GM21576 (cell line): Measurements from ENCODE around the gene UTP11.

Source experiments
- ATAC-seq: cut with Tn5 transposase; IDR thresholded peaks from one replicate; pipeline ENCODE4 v1.9.1; 2021; ENCODE audit warnings: mild to moderate bottlenecking, moderate library complexity; ENCODE audit not compliant: unreplicated experiment

The UTP11 gene

DNA sequence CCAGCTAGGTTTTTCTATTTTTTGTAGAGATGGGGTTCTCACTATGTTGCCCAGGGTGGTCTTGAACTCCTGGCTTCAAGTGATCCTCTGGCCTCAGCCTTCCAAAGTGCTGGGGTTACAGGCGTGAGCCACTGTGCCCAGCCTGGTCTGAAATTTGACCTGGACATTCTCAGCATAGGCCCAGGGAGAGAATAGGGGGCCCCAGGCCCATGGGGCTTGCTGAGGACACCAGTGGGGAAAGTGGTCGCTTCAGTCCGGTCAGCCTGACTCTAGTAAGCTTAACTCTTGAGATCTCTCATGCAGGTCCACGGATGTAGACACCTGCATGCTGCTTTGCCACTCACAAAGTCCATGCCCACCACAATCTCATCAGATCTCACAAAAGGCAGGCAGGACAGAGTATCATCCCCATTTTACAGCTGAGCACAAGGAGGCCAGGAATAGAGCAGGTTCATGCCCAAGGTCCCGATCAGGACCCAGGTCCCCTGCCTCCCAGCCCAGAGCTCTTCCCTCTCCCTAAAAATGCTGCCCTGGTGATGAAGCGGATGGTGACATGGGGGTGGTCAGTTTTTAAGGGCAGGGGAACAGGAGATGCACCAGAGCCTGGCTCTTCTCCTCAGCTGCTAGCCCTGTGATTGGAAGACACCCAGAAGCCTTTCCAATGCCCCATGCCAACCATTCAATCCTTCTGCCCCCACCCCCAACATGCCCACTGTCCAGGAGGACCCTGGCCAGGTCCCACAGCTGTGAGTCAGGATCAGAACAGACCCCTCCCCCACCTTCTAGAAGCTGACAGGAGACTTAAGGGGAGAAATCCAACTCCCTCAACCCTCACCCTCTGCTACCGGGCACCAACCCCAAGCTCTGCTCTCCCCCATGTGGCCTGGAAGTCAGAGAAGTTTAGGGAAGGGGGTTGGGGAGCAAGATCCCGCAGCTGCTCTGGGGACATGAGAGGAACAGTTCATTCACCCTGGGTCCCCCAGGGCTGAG lies 9.0 kb upstream of the UTP11 start:
- ATAC-seq, result no peak

DNA sequence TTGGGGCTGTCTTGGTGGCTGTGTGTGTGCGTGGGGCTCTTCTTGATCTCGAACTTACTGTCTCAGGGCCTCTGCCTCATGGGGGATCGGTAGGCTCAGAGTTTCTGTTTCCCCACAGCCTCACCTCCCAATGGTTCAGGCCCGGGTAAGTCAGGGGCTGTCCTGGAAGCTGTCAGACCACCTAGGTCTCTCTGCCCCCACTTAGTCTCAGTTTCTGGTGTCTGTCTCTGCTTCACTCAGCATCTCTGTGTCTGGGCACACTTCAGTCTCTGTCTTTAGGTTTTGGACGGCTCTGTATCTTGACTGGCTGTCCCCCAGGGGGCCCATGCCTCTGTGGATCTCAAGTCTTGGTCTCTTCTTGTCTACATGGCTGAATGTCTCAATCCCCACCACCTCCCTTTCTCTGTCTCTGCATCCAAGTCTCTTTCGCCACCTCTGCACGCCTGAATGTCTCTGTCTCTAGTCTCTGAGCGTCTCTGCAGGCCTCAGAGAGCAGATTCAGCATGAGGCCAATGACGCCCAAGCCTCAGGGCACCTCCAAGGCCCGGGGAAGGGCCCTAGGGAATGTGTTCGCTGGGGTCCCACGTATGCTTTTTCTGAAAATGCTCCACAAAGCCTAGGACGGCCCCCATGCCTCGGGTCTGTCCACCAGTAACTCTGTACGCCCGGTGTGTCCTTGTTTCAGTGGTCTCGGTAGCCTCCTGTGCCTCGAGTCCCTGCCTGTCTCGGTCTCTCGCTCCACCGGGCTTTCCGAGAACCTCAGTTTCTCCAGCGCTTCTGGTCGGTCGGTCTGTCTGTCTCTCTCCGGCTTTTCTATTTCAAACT lies 8.0 kb upstream of the UTP11 start:
- ATAC-seq, result no peak

DNA sequence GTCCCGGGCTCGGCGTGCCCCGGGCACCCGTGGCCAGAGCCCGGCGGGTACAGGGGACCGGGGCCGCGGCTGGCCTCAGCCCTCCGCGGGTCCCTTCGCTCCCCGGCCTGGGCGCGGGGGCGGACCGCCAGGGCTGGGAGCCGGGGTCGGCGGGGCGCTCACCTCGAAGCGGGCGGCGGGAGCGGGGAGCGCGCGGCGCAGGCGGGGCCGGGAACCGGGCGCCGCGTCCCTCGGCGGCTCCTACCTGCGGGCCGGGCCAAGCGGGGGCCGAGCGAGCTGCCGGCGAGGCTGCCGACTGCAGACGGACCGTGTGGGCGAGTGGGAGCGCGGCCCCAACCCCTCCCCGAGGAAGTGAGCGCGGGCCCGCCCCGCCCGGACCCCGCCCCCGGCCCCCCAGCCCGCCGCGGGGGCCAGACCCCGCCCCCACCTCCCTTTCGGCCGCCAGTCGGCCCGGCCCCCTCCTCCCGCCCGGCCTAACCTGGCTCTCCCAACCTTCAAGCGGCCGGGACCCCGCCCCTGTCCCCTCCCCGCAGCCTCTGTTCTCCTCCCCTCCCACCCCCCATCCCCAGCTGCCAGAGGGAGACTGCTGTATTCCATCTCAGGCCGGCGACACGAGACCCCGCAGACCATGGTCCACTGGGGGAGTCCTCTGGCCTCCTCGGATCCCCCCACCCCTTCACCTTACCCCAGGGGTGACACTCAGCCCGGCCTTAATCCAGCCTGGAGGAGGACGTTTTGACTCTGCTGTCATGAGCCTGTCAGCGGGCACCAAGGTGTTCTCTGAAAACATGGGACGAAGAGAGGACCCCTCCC lies 7.1 kb upstream of the UTP11 start, which contains the start of gene FHL3:
FHL3 (minus strand) TSS at position 320 of the 813 bp plus-strand sequence. CDS start 6,102 bp downstream, outside the sequence.
- no peak for ATAC-seq

DNA sequence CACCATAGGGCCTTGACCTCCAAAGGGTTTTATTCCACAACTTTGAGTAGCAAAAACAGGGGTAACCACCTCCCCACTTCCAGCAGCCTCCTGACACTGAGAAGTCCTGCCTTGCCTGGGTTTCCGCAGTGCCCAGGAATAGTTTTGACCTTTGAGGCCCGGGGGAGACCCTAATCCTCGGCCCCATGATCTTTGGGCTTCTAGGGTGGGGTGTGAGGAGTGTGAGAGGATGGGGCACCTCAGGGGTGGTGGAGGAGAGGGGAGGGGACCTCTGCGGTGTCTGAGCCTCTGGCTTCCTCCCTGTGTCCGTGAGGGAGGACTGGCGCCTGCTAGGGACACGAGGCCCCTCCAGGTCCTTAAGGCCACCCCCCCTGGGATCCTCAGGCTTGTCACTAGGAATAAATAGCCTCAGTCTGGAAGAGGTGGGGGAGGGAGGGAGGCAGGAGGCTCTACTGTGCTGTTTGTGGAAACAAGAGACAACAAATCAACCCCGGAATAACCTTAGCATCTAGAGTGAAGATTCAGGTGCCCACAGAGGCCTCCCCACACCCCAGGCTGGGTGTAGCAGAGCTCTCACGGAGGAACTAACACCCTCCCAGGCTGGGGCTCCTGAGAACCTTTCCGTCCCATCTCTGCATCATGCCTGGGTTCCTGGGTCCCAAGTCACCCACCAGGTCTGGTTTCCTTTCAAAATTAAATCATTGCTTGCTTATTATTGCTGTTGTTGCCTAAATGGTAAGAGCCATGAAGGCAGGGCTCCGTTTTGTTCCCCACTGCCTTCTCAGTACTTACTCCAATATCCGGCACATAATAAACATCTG lies 6.3 kb upstream of the UTP11 start:
- no peak for ATAC-seq

DNA sequence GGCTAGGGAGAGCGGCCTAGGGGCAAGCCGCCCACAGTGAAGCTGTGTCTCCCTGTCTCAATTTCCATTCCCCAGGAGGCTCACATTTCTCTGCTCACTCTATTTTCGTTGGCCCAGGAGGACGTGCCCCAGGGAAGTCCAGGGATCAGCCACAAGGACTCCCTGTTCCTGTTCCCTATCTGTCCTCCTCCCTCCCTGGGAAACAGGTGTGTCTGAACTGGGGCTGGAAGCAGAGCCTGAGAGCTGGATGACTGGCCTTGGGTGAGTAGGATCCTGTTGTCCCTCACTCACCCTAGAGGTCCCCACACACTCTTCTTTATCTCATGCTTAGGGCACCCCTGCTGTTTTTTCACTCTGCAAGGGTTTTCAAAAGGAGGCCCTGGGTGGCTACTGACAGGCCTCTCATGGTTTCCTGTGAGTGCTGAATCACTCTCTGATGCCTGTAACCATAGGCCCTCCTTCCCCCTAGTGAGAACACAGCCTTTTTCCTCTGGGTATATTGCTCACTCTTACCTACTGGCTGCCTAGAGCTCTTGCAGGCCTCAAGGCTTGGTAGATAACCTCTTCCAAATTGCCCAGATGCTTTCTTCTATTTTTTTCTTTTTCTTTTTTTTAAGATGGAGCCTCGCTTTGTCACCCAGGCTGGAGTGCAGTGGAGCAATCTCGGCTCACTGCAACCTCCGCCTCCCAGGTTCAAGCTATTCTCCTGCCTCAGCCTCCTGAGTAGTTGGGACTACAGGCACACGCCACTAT lies 3.3 kb upstream of the UTP11 start:
- no peak for ATAC-seq

DNA sequence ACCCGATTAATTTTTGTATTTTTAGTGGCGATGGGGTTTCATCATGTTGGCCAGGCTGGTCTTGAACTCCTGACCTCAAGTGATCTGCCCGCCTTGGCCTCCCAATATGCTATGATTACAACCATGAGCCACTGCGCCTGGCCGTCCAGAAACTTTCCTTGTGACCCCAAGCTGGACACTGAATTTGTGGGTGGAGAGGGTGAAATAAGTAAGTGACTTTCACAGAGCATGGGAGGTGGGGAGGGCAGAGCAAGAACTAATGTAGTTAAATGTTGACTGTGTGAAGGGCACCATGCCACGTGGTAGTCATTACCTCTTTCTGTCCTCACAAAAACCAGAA lies 2.7 kb upstream of the UTP11 start:
- ATAC-seq, result no peak

DNA sequence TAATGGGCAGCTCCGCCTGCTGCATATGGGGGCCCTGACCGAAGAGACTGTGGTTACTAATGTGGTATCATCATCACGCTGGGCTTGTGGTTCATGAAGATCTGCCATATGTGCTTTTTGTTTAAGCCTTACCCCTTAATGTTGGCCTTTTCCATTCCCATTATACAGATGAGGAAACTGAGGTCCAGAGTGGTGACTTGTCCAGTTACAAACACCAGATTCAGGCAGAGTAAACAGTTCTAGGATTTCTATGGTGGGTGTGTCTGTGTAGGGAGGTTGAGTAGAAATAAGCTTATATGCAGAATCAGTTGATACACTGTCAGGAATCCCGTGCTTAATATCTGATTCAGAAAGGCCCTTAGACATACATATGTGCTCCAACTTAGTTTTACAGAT lies 691 bp downstream of the UTP11 start:
- no peak for ATAC-seq

DNA sequence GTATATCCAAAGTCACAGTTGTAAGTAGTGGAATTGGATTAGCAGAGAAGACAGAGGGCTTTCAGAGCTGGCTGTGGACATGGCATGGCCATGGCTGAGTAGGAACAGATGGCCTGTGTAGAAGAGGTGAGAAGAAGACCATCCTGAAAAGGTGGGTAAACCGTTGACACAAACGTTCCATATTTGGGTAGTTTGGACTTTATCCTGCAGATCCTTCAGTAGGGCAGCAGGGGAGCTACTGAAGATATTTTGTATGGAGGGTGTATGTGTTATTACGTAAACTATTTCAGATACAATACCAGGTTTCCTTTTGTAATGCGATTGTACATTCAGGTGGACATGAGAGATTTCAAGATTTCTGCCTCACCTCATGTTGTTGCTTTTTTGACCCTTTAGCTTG lies 1.6 kb downstream of the UTP11 start:
- ATAC-seq, result no peak

DNA sequence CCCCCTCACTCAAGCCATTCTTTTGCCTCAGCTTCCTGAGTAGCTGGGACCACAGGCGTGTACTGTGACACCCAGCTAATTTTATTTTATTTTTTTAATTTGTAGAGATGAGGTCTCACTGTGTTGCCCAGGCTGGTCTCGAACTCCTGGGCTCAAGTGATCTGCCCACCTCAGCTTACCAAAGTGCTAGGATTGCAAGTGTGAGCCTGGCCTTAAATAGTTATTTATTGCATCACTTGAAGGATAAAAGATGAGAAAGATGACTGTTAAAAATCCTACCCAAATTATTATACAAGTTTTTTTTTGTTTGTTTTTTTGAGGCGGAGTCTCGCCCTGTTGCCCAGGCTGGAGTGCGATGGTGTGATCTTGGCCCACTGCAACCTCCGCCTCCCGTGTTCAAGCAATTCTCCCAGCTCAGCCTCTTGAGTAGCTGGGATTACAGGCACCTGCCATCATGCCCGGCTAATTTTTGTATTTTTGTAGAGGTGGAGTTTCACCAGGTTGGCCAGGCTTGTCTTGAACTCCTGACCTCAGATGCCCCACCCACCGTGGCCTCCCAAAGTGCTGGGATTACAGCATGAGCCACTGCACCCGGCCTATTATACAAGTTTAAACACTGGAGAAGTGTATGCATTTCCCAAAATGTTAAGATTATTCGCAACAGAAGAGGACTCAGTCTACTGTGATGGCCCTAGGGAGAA lies 2.3 kb downstream of the UTP11 start:
- ATAC-seq, result no peak

DNA sequence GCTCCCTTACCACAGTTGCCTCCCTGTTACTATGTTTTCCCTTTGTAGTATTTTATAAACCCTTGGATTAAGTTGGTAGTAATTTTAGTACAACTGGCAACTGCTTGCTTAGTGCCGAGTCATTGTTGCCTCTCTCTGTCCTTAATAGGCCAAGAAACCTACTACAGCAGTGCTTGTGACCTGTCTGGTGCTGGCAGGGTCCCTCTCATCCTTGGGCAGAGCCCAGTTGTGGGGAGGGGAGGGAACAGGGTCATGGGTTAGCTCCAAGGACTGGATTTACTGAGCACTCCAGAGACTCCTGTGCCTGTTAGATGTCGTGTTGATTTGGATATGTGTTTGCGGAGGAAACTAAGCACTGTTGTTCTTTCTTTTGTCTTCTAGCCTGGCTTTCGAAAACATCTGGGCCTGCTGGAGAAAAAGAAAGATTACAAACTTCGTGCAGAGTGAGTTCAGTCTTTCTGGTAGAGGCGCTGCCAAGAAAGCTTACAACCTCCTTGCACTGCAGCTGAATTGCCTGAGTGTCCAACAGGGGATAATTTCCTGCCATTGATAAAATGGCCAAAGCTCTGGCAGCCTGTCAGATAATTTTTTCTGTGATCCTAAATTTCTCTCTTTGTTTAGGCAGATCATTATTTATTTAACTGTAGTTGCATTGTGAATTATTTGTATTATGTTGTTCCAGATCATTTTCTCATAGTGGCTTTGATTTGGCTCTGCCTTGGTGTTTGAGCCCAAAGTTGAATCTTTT lies 3.6 kb downstream of the UTP11 start:
- ATAC-seq, result no peak

DNA sequence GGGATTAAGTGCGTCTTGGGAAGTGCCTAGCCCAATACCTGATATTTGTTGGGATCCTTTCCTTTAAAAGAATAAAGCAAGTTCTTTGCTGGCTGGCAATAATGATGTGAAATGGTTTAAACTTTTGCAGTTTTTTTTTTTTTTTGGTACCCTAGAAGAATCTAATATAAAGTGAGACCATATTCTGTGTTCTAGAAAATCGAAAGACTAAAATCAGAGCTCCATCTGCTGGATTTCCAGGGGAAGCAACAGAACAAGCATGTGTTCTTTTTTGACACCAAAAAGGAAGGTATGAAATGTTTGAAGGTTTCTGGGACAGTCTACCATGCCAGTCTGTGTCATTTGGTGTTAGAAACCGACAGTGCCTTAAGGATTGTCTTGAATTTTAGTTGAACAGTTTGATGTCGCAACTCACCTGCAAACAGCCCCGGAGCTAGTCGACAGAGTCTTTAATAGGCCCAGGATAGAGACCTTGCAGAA lies 6.4 kb downstream of the UTP11 start:
- ATAC-seq, result no peak

DNA sequence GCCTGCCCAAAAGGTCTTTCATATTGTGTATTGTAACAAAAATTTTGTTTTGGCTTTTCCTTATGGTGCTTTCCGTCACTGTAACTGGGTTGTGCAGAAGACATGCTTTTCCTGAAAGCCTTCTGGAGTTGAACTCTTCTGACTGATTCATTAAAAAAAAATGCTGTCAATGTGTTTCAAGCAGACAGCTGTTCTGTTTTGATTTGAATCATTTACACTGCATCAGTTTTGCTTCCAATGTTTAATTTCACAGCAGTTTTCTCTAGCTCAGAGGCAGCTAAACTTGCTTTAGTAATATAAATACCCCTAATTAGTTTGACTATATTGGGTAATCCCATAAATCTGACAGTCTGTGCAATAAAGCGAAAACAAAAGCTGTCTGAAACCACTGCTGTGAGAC lies 7.9 kb downstream of the UTP11 start:
- no peak for ATAC-seq

DNA sequence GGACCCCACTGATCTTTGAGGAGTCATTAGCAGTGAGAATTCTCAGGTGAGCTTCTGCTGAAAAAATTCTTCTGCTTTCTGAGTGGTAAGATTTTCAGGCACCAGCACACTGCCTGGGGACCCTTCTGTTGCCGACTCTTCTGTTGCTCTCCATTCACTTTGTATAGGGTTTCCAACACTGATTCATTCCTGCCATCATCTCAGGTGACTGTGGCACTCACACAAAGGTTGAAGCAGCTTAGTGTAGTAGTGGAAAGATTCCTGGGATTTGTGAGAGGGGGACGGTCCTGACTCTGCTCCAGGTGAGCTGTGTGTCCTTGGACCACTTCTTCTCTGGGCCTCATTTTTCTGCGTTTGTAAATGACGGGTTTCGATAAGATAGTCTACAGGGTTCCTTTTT lies 9.4 kb downstream of the UTP11 start:
- ATAC-seq, result no peak

DNA sequence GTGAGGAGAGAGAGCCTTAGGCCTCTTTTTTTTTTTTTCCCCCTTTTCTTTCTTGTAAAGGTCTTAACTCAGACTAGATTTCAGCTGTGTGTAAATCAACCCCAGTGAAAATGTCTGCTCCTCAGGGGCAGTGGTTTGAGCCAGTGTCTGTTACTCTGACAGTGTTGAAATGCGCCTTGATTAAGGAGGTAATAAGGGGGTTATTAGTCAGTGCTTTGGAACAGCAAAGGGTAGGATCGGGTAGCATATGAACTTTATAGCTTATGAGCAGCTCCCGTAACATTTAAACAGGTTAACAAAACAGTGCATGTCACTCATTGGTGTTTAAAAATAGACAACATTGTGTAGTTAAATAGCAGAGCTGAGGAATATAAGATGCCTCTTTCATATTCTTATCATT lies 10.3 kb downstream of the UTP11 start:
- ATAC-seq, result no peak

DNA sequence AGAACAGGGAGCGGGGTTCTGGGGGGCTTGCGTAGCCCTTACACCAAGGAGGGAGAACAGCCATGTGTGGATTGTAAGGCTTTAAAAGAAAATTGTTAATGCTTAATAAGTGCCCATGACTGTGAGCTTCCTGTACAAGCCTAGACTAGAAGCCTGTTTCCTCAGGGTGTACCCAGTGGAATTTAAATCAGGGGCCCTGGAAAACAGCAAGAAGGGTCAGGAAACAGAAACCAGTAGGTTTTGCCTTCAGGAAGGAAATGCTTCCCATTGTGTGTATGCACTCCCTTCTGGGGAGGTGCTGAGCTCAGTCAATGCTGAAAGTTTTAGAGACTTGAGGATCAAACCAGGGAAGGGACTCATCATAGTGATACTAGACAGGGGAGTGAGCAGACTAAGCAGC lies 12.7 kb downstream of the UTP11 start:
- ATAC-seq, result no peak

DNA sequence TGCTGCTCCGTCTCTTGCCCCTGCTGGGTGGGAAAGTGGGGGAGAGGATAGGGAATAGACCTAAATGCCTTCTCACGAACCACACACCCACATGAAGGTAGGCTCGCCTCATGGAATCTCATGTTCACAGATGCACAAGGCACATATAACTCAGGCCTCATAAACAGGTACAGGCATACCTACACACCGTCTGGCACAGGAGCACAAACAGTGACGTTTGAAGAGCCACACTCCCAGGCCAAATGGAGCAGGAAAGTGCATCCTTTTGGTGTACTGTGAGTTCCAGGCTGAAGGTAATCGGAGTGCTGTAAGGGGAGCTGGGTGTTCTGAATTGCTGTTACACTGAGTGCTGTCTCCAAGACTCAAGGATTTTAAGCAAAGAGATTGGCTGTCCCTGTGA lies 13.1 kb downstream of the UTP11 start:
- ATAC-seq, result no peak

DNA sequence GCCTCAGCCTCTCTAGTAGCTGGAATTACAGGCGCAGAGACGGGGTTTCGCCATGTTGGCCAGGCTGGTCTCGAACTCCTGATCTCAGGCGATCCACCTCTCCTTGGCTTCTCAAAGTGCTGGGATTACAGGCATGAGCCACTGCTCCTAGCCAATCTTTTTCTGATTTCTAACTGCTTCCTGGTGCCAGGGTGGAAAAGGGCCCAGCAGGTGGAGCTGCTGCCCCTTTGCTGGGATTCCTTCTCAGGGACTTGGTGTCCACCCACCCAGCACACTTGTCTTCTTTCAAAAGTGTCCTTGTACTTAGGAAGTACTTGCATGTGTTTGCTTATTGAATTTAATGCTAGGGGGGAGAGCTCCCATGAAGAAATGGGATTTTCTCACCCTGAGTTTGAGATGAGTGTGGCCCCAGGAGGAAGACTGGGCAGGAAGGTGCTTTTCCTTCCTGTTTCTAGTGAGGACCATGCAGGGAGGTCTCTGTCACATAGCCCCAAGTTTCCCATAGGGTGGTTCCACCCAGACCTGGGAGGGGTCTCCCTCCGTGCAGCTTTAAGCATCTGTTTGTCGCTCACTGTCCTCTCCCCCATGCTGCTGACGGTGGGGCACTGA lies 14.2 kb downstream of the UTP11 start:
- no peak for ATAC-seq
